Endodermal cell (in vitro differentiated cells): ENCODE results near the gene YARS1. TPM values are rescaled to one million over a fixed set of nuclear protein-coding genes. Genes with fewer than 3 reads are reported as not detected.
"Not testable (repeated sequence)": the region's sequence is repeated elsewhere in the genome, so short reads cannot be mapped to it uniquely, and the experiment has no call there.

Source experiments
- DNase-seq: peaks from one replicate; pipeline ENCODE4 v3.0.0-alpha.2; 2017
- H3K27ac ChIP-seq: 2 replicates; pipeline ENCODE4 v1.5.1; 2013; ENCODE audit warnings: mild to moderate bottlenecking, low read depth, low read length, moderate library complexity
- H3K27me3 ChIP-seq: 2 replicates; pipeline ENCODE4 v1.6.1; 2013; ENCODE audit warnings: mild to moderate bottlenecking, low read length, moderate library complexity; ENCODE audit not compliant: insufficient read depth, control insufficient read depth, poor library complexity, severe bottlenecking
- H3K36me3 ChIP-seq: 2 replicates; pipeline ENCODE4 v1.7.0; 2013; ENCODE audit warnings: mild to moderate bottlenecking, low read length, moderate library complexity; ENCODE audit not compliant: control insufficient read depth, insufficient read depth
- H3K4me1 ChIP-seq: one replicate; pipeline ENCODE4 v1.7.0; 2013; ENCODE audit warnings: low read length; ENCODE audit not compliant: control insufficient read depth, insufficient read depth
- H3K4me3 ChIP-seq: 2 replicates; pipeline ENCODE4 v1.5.1; 2013; ENCODE audit warnings: mild to moderate bottlenecking, low read length, moderate library complexity
- H3K9ac ChIP-seq: 2 replicates; pipeline ENCODE4 v1.6.1; 2013; ENCODE audit warnings: mild to moderate bottlenecking, low read length, moderate library complexity; ENCODE audit not compliant: poor library complexity, severe bottlenecking; ENCODE audit errors: extremely low read depth
- H3K9me3 ChIP-seq: 2 replicates; pipeline ENCODE4 v1.6.1; 2013; ENCODE audit warnings: mild to moderate bottlenecking, low read length, moderate library complexity; ENCODE audit not compliant: control insufficient read depth
- H3K27ac Mint-ChIP-seq: 2 replicates; pipeline ENCODE4 v1.8.0; 2020; ENCODE audit warnings: mixed read lengths
- H3K27me3 Mint-ChIP-seq: 2 replicates; pipeline ENCODE4 v1.8.0; 2021; ENCODE audit warnings: mild to moderate bottlenecking, mixed read lengths; ENCODE audit not compliant: insufficient read depth
- H3K36me3 Mint-ChIP-seq: 2 replicates; pipeline ENCODE4 v1.8.0; 2020; ENCODE audit warnings: low read depth, mixed read lengths
- H3K4me1 Mint-ChIP-seq: 2 replicates; pipeline ENCODE4 v1.8.0; 2020; ENCODE audit warnings: mixed read lengths
- H3K4me3 Mint-ChIP-seq: 2 replicates; pipeline ENCODE4 v1.8.0; 2020; ENCODE audit warnings: mild to moderate bottlenecking, moderate library complexity, mixed read lengths
- H3K9me3 Mint-ChIP-seq: 2 replicates; pipeline ENCODE4 v1.8.0; 2020; ENCODE audit warnings: mild to moderate bottlenecking, mixed read lengths
- WGBS, 2 experiments: methylation state at CpG; one replicate each; pipeline versions ENCODE4 v1.1.5 to v1.1.7; 2013; ENCODE audit warnings: missing lambda C conversion rate in 2 of 2, mixed read lengths in 1 of 2; ENCODE audit not compliant: insufficient coverage in 1 of 2, insufficient read length in 1 of 2; 5-methylcytosine and 5-hydroxymethylcytosine counted together
- total RNA-seq, 2 donors: library from RNA; stranded (reverse); fragmentation: NEBNext Ultra II Directional in 1 of 2; extraction: Animal tissue kit (Norgen Biotek cat#: 25700) in 1 of 2; gene quantifications; 2 replicates in 1 of 2; 3 replicates in 1 of 2; pipeline ENCODE4 v1.2.1, GENCODE V29; 2021
- TF ChIP-seq, protein P1 (sequence below): fragments of 200-600 bp; sonication (generic); conservative IDR thresholded peaks from 2 replicates; pipeline ENCODE4 v1.5.0; 2021; ENCODE audit warnings: antibody characterized with exemption, mild to moderate bottlenecking

The YARS1 gene
- total RNA-seq, 2 donors from 2014 or later = 141 to 154 TPM

DNA sequence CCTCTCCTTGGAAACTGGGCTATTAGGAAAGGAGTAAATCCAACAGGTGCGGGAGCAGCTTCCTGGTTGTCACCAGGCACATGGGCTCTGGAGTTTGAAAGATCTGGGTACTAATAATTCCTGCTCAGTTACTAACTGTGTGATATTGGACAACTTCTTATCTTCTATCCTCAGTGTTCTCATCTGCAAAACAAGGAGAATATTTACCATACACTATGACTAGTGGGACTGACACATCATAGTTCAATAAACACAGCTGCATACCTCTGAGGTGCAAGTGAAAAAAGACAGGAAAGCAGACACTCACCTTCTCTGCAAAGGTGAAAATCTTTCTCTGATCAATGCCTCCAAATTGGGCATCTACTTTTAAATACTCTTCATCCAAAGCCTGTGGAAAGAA, 19.7 kb downstream of the YARS1 start:
- Histone ChIP-seq H3K4me3 (no peak overlapping the region), H3K27me3 (no peaks in the 10 kb centered on the region), H3K36me3 (peaks cover 85% of the 10 kb centered on the region), H3K4me1 (no peaks in the 10 kb centered on the region), H3K9ac (no peak overlapping the region), H3K9me3 (peaks cover 3% of the 10 kb centered on the region), H3K27ac (no peak overlapping the region)
- TF ChIP-seq, protein P1, sequence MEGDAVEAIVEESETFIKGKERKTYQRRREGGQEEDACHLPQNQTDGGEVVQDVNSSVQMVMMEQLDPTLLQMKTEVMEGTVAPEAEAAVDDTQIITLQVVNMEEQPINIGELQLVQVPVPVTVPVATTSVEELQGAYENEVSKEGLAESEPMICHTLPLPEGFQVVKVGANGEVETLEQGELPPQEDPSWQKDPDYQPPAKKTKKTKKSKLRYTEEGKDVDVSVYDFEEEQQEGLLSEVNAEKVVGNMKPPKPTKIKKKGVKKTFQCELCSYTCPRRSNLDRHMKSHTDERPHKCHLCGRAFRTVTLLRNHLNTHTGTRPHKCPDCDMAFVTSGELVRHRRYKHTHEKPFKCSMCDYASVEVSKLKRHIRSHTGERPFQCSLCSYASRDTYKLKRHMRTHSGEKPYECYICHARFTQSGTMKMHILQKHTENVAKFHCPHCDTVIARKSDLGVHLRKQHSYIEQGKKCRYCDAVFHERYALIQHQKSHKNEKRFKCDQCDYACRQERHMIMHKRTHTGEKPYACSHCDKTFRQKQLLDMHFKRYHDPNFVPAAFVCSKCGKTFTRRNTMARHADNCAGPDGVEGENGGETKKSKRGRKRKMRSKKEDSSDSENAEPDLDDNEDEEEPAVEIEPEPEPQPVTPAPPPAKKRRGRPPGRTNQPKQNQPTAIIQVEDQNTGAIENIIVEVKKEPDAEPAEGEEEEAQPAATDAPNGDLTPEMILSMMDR = no peak
- Mint-ChIP-seq H3K9me3 (peaks cover 5% of the 10 kb centered on the region), H3K27ac (no peak overlapping the region), H3K36me3 (peaks cover 62% of the 10 kb centered on the region), H3K4me3 (no peak overlapping the region), H3K27me3 (no peaks in the 10 kb centered on the region), H3K4me1 (peaks cover 5% of the 10 kb centered on the region)
- 100% methylated on average over 1 of the region's 1 CpG for WGBS, 2 experiments
- no peak for DNase-seq

DNA sequence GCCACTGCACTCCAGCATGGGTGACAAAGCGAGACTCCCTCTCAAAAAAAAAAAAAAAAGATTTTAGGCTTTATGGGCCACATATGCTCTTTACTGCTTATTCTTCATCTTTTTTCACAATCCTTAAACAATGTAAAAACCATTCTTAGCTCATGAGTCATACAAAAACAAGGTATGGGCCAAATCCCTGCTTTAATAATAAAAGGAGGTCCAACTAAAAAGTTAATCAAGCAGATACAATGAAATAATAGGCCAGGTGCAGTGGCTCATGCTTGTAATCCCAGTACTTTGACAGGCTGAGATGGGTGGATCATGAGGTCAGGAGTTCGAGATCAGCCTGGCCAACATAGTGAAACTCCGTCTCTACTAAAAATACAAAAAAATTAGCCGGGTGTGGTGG, 21.4 kb downstream of the YARS1 start:
- not testable (repeated sequence) for H3K9me3 Mint-ChIP-seq, H3K27me3 Mint-ChIP-seq, DNase-seq, H3K27ac ChIP-seq, H3K4me1 ChIP-seq, H3K4me3 ChIP-seq, H3K9me3 ChIP-seq, H3K27ac Mint-ChIP-seq, H3K4me3 Mint-ChIP-seq, H3K27me3 ChIP-seq, H3K4me1 Mint-ChIP-seq, H3K9ac ChIP-seq
- WGBS, 2 experiments = 97 to 98% methylated on average over 4 of the region's 4 CpGs
- peaks cover 88% of the 10 kb centered on the region for H3K36me3 ChIP-seq
- H3K36me3 Mint-ChIP-seq = peaks cover 64% of the 10 kb centered on the region

DNA sequence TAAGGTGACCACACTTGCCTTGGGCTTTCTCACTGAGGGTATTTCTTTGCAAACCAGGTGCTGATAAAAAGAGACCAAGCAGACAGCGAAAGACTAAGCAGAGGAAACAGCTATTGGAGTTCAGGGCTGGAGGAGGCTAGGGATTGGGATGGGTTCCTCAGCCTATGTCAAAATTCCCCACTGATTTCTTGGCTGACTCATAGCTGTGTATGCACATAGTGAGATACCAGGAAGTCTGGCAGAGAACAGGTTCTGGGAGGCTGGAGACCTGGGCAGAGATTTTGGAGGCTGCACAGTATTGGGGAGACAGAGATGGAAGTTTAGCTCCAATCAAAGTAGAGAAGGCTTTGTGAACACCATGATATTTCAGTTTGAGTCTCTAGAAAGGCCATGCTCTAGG, 25.3 kb downstream of the YARS1 start:
- no peak for DNase-seq
- Mint-ChIP-seq H3K4me1 (no peaks in the 10 kb centered on the region), H3K27me3 (no peaks in the 10 kb centered on the region), H3K4me3 (no peak overlapping the region), H3K36me3 (peaks cover 60% of the 10 kb centered on the region), H3K9me3 (no peaks in the 10 kb centered on the region), H3K27ac (peak overlapping the region; percentile 54)
- Histone ChIP-seq H3K27ac (no peak overlapping the region), H3K9ac (no peak overlapping the region), H3K36me3 (peaks cover 83% of the 10 kb centered on the region), H3K4me3 (no peak overlapping the region), H3K4me1 (no peaks in the 10 kb centered on the region), H3K9me3 (no peaks in the 10 kb centered on the region), H3K27me3 (no peaks in the 10 kb centered on the region)
- WGBS, 2 experiments = 91 to 100% methylated on average over 1 of the region's 1 CpG
- TF ChIP-seq, protein P1 = no peak

DNA sequence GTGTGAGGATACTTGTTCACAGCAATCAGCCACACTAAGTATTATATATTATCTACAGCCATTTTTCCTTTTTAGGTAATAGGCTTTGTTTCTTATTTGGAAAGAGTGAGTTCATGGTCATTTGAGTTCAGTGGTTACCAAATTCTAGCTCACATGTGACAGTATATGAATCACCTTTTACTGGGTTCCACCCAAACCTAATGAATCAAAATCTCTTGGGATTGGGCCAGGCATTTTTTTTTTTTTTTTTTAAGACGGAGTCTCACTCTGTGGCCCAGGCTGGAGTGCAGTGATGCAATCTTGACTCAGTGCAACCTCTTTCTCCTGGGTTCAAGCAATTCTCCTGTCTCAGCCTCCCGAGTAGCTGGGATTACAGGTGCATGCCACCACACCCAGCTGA, 27.8 kb downstream of the YARS1 start:
- not testable (repeated sequence) for H3K4me1 ChIP-seq, H3K9me3 ChIP-seq, H3K4me3 ChIP-seq, H3K4me1 Mint-ChIP-seq, H3K27me3 Mint-ChIP-seq, H3K9ac ChIP-seq, H3K27ac Mint-ChIP-seq, H3K9me3 Mint-ChIP-seq, H3K27ac ChIP-seq, DNase-seq, H3K27me3 ChIP-seq, H3K4me3 Mint-ChIP-seq
- peaks cover 91% of the 10 kb centered on the region for H3K36me3 ChIP-seq
- H3K36me3 Mint-ChIP-seq = peaks cover 71% of the 10 kb centered on the region
- WGBS, 2 experiments = 100% methylated on average over 2 of the region's 2 CpGs; no CpG with 5 or more reads in 1 of the 2 experiments
